Measurements from ENCODE around the gene S100A7. TPM values are rescaled to one million over a fixed set of nuclear protein-coding genes. Genes with fewer than 3 reads are reported as not detected.
"Not testable (repeated sequence)": the region's sequence is repeated elsewhere in the genome, so short reads cannot be mapped to it uniquely, and the experiment has no call there.

The S100A7 gene
- total RNA-seq, 1 donor from 2014 or later, result not detected

DNA sequence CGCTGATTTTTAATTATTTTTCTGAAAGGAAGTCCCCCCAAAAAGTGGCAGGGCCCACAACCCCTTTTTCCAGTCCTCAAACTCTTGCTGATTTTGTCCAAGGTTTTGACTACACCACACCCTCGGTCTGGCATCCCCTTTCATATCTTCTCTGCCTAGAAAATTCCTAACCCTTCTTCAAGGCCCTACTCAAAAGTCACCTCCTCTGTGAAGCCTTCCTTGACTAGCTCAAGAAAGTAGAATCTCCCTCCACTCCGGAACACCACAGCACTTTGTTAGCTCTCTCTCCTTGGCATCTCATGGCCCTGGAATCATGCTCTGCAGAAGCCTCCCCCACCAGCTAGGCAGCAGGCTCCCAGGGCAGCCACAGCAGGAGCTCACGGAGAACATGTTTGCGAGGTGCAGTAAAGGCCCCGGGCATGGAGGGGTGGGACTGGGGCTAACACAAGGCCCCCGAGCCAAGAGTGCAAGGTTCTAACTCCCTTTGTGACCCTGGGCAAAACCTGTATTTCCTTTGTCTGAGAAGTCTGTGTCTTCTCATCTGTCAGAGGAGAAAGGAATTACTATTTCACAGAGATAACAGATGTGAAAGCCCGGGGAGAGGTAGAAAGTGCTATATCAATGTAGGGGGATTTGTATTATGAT is 17.7 kb upstream of the S100A7 start:
- intact Hi-C loops (cut with micrococcal nuclease), result no loop called here

- intact Hi-C loops (cut with micrococcal nuclease), result no loop called here
Observed at GRCh38 chr1:153476491-153477093, 16.1 kb upstream of the S100A7 start.

GRCh38 chr1:153475282-153475681 is 14.8 kb upstream of the S100A7 start:
- intact Hi-C loops (cut with micrococcal nuclease), result no loop called here

GRCh38 chr1:153474347-153474746 is 13.9 kb upstream of the S100A7 start:
- intact Hi-C loops (cut with micrococcal nuclease), result no loop called here

- intact Hi-C loops (cut with micrococcal nuclease), result no loop called here
Observed at GRCh38 chr1:153470707-153471106, 10.3 kb upstream of the S100A7 start.

DNA sequence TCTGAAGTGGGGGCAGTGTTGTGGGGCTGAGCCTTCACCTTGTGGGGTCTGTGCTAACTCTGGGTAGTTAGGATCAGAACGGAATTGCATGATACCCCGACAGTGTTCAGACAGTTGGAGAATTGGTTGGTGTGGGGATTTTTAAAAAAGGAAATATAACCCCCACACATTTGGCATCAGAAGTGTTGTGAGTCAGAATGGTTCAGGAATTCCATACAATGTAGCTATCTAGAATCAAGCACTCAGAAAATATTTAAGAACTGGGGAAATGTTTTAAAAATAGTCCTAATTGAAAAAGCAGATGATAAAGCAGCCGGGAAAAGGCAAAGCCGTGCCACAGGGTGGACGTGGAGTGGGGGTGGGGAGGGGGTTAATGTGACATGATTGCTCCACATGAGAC is 6.5 kb upstream of the S100A7 start:
- intact Hi-C loops (cut with micrococcal nuclease), result no loop called here

DNA sequence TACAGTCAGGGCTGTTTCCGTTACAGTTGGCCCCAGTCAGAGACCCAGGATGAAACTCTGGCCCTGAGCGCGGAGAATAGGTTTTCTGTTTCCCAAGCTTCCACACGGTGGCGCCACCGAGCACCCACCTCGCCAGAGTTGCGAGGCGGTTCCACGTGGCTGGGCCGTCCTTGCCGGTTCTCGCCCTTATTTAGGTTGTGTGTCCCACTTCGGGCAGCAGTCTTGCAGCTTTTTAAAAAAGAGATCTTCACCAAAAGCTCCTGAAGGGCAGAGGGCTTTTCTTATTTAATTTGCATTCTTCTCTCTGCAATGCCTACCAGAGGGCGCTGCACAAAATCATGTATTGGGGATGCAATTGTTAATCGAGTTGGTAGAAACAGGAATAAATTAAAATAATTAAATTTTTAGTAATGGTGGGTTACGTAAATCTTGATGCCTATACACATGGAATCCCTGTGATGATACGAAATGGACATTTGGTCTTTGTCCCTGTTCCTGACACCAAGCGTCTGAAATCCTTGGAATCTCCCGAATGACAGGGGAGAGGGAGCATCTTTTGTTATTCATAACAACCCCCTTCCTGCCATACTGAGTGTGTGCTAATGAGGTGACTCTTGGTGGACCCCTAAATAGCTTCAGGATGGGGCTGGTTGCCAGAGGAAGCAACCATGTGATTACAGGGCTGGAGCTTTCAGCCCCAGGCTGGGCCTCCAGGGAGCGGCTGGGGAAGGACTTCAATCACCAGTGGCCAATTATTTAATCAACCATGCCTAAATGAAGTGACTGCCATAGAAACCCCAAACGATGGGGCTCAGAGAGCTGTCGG is 5.6 kb upstream of the S100A7 start:
- intact Hi-C loops (cut with micrococcal nuclease), result no loop called here

DNA sequence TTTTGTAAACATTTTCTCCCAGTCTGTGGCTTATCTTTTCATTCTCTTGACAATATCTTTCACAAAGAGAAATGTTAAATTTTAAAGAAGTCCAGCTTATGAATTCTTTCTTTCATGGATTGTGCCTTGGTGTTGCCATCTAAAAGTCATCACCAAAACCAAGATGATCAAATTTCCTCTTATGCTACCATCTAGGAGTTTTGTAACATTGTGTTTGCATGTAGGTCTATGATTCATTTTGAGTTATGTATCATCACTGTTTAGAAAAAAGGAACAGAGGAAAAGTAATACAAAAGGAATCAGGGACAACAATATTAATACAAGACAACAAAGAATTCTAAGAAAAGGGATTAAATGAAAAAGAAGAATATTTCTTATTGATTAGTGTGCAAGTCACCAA is 2.3 kb upstream of the S100A7 start:
- intact Hi-C loops (cut with micrococcal nuclease), result not testable (repeated sequence)

- intact Hi-C loops (cut with micrococcal nuclease), result no loop called here
Observed at GRCh38 chr1:153459655-153460054, 796 bp downstream of the S100A7 start.

DNA sequence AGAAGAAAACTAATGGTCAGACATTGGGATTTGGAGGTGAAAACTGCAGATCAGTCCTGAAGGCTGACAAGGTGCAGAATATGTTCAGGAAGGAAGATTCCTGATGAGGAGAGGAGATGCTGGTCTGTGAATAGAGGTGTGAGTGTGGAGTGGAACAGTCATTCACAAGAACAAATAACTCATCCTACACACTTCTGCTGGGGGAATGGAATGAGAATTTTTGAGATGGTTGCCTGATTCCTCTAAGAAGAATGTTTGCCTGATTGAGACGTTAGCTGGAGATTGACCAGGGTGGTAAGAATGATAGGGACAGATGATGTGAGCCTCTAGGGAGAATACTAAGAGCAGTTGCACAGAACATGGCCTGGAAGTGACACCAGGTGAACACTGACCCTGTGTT is 4.1 kb downstream of the S100A7 start:
- intact Hi-C loops (cut with micrococcal nuclease), result no loop called here

- intact Hi-C loops (cut with micrococcal nuclease), result not testable (repeated sequence)
Observed at GRCh38 chr1:153448851-153449250, 11.6 kb downstream of the S100A7 start.

DNA sequence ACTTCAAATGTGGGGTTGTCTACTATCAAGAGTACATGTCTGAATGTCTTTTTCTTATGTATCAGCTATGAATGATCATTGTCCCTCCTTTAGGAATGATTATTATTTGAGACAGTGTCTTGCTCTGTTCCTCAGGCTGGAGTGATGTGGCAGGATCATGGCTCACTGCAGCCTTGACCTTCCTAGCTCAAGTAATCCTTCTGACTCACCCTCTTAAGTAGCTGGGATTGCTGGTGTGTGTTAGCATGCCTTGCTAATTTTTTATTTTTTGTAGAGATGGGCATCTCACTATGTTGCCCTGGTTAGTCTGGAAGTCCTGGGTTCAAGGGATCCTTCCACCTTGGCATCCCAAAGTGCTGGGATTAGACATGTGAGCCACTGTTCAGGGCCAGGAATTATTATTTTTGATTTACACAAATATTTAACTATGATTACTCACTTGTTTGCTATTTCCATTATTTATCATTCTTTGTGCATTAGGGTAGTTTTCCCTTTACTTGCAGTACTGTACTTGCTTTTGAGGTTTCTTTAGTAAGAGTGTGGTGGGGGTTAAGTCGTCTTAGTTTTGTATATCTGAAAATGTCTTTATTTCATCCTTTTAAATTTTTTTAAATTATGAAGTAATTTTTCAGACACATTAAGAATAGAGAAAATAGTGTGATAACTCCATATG is 12.8 kb downstream of the S100A7 start:
- intact Hi-C loops (cut with micrococcal nuclease), result no loop called here

GRCh38 chr1:153444078-153444477 is 16.4 kb downstream of the S100A7 start:
- intact Hi-C loops (cut with micrococcal nuclease), result no loop called here

- intact Hi-C loops (cut with micrococcal nuclease), result no loop called here
Observed at GRCh38 chr1:153443486-153443885, 17.0 kb downstream of the S100A7 start.

GRCh38 chr1:153441238-153441755 is 19.2 kb downstream of the S100A7 start:
- intact Hi-C loops (cut with micrococcal nuclease), result no loop called here

DNA sequence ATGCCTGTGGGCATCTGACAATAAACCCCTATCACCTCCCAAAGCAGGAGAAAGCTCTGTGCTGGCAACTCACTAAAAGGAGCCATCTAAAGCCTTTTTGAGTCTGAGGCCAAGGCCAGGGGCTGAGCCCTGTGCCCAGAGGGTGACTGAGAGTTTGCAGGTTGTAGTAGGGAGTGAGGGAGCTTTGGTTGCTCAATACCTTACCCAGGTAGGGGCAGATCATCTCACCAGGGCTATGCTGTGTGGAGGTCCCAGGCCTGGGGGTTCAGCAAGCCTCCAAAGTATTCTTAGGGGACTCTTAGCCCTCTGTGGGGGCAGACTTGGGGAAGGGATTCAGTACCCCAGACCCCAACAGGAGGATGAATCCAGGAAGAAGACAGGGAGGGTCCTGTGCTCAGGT is 21.2 kb downstream of the S100A7 start:
- intact Hi-C loops (cut with micrococcal nuclease), result no loop called here

DNA sequence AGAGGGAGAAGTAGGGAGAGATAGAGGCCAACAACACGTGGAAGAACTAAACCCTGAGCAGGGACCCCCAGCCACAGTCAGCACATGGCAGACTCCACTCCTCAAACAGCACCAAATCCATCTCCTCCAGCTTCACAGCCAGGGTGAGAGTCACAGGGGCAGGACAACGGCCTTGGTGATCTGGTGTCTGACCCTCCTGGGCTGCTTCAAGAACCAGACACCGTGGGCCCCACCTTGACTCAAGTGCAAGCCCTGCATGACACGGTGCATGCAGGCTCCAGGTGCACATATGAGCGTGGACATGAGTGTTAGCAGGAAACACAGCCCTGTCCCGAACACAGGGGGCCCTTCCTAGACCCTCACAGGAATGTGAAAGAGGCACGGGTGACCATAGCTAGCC is 21.9 kb downstream of the S100A7 start:
- intact Hi-C loops (cut with micrococcal nuclease), result no loop called here

DNA sequence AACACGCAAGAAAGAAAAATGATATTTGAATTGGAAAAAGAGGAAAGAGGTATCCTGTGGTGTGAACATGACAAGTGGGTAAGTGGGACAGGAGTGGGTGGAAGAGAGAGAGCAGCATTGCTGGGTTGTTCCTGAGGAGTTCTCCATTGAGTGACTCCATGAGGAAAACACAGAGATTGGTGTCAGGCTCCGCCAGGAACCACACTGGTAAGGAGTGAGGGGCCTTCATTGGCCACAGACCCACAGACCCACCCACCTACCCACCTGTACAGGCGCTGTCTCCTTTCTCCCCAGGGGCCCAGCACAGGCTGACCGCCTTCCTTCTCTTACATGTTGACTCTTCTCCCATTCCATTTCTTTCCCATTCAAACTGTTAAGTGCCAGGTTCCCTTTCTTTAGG is 23.2 kb downstream of the S100A7 start:
- intact Hi-C loops (cut with micrococcal nuclease), result no loop called here

DNA sequence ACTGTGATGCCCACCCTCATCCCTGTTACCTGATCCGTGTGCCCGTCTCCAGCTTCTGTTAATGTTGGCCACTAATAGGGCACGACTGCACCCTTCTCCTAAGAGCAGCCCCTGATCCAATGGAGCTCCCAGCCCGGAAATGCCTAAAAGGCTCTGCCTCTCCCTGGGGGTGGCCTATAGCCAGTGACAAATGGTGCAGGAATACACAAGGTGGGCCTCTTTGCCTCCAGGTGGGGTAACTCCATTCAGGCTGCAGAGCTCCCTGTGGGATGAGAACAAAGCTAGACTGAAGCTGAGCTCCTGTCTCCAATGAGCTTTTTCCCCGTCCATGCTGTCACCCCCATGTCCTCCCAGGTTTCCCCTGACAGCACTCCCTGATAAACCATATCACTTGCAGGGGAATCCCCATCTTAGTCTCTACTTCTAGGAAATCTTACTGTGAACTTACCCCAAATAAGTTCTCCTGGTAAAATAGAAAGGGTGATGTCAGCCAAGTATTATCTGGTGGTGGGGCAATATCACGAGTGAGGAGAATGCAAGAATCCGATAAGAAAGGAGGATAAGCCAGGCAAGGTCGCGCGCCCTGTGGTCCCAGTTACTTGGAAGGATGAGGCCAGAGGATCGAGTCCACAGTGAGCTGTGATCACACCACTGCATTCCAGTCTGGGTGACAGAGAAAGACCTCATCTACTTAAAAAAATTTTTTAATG is 25.6 kb downstream of the S100A7 start:
- intact Hi-C loops (cut with micrococcal nuclease), result no loop called here

DNA sequence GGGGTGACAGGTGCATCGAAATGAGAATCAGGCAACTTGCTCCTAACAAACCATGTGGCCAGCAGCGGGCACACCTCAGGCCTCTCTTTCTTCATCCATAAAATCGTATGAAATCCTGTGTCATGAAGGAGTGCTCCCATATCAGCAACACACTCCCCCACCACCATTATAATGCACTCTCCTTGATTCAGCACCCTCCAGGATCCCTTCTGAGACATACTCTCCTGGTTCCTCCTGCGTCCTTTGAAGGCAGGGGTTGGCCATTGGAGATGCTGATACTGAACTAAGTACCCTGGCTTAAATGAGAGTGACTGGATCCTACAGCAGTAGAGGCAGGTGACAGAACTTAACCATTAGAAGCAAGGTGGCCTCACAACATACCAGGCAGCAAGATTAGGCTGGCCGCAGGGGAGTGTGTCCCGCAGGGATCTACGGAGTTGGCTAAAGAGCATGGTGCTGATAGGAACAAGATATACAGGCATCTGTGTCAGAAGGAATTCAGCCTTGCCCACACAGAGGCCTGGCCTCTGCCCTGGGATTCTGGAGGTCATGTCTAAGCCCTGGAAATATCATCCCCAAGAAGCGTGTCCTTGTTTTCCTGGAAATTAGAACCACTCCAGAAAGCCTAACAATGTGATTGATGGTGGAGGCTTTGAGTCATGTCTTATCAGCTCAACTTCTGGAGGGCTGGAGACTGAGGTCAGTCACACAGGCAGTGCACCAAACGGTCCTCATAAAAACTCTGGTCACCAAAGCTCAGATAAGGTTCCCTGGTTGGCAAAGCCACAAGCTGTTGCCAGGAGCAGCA is 27.4 kb downstream of the S100A7 start:
- intact Hi-C loops (cut with micrococcal nuclease), result no loop called here
